Measurements from ENCODE around the gene C14orf180. TPM values are rescaled to one million over a fixed set of nuclear protein-coding genes. Genes with fewer than 3 reads are reported as not detected.

Gene C14orf180
- total RNA-seq, 1 experiment from 2014 or later, result not detected

DNA sequence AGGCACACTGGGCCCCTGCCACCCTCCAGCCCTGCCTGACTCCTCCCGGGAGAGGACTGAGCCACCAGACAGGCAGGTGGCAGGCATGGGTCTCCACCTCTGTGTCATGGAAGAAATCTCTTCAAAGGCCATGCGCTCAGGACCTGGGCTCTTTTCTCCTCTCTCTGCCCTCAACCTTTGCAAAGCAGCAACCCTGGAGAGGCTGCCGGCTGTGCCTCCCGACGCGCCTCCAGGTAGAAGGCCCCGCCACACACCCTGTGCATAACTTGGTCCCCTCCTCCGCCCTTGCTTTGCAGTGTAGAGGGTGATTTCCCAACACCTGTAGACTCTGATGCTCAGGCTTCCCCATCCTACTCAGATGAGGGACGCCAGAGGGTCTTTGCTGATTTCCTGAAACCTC, 53.2 kb downstream of the C14orf180 start:
- Histone ChIP-seq H3K79me2 (ENCODE audit: low read depth) (no peaks in the 10 kb centered on the region), H4K20me1 (ENCODE audit: insufficient read depth) (no peaks in the 10 kb centered on the region), H3K36me3 (ENCODE audit: low read depth) (no peaks in the 10 kb centered on the region), H3K9me3 (ENCODE audit: insufficient read depth, low read depth) (no peaks in the 10 kb centered on the region; the same call in 1 of the 2 replicates), H3K27ac (no peak overlapping the region), H3K9me2 (ENCODE audit: insufficient read depth) (no peaks in the 10 kb centered on the region), H3K4me3 (no peak overlapping the region), H3K27me3 (ENCODE audit: insufficient read depth, low read depth) (peaks cover 96% of the 10 kb centered on the region), H2AFZ (no peak overlapping the region), H3K4me1 (replicated peaks; ENCODE audit: insufficient read depth) (no peaks in the 10 kb centered on the region), H3F3A (ENCODE audit: insufficient read depth, low read depth) (no peaks in the 10 kb centered on the region), H3K4me2 (no peak overlapping the region)
- no peak for DNase-seq
- ChIA-PET POLR2A (ENCODE audit: unreplicated experiment) (no interaction called here), CTCF (no interaction called here)
- no peak for TF ChIP-seq CTCF (conservative IDR thresholded peaks at IDR 0.05)
- no peak for TF ChIP-seq EZH2 (IDR thresholded peaks at IDR 0.05; ENCODE audit: low read depth)
- no TSS peak for BruUV-seq (replicated peaks)
- intact Hi-C loops (cut with micrococcal nuclease; ENCODE audit: unreplicated experiment), result no loop called here

DNA sequence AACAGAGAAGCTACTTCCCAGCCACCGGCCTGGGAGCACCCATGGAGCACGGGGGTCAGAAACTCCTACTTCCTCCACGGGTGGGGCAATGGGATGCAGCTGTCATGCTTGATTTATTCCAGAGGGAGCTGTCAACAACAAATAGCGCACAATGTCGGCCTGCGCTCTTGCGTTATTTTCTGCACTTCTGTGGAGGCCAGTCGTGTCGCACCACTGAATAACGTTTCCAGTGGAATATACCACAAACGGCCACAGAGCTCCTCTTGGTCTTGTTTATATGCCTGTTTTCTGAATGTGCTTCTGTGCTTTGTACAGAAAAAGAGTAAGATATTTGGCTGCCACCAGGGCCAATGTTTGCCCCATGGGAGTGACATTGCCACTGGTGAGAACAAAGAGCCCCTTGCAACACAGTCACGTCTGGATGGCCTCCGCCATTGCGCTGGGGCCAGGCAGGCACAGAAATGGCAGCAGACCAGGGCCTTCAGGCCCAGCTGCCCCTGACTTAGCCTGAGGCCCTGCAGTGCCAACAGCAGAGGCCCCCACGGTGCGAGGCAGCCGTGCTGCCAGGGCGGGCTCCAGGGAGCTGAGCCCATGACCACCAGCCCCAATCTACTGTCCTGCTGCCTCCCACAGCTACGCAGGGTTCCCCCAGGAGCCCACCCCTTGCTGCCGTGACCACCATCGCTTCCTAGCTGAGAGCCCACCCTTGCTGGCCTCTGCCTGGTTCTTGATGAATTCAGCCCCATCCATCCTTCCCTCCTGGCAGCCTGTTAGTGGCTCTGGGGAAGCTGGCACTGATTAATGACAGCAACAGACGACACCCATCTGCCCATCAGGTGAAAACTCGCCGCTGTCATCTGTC, 53.9 kb downstream of the C14orf180 start:
- Histone ChIP-seq H3K4me2 (no peak overlapping the region), H3K36me3 (ENCODE audit: low read depth) (no peaks in the 10 kb centered on the region), H3K9me3 (ENCODE audit: insufficient read depth, low read depth) (no peaks in the 10 kb centered on the region; the same call in 1 of the 2 replicates), H3K4me1 (replicated peaks; ENCODE audit: insufficient read depth) (no peaks in the 10 kb centered on the region), H3K27ac (no peak overlapping the region), H3K4me3 (no peak overlapping the region), H4K20me1 (ENCODE audit: insufficient read depth) (no peaks in the 10 kb centered on the region), H3F3A (ENCODE audit: insufficient read depth, low read depth) (no peaks in the 10 kb centered on the region), H3K9me2 (ENCODE audit: insufficient read depth) (no peaks in the 10 kb centered on the region), H2AFZ (no peak overlapping the region), H3K27me3 (ENCODE audit: insufficient read depth, low read depth) (peaks cover 96% of the 10 kb centered on the region), H3K79me2 (ENCODE audit: low read depth) (no peaks in the 10 kb centered on the region)
- ChIA-PET POLR2A (ENCODE audit: unreplicated experiment) (no interaction called here), CTCF (interaction anchor here (0.6 kb wide), 1 partner anchor 212 kb away, joined by 3 read pairs; no protein-coding TSS in a partner anchor)
- TF ChIP-seq CTCF (conservative IDR thresholded peaks at IDR 0.05) (no peak), EZH2 (IDR thresholded peaks at IDR 0.05; ENCODE audit: low read depth) (no peak)
- no TSS peak for BruUV-seq (replicated peaks)
- intact Hi-C loops (cut with micrococcal nuclease; ENCODE audit: unreplicated experiment), result no loop called here
- no peak for DNase-seq

DNA sequence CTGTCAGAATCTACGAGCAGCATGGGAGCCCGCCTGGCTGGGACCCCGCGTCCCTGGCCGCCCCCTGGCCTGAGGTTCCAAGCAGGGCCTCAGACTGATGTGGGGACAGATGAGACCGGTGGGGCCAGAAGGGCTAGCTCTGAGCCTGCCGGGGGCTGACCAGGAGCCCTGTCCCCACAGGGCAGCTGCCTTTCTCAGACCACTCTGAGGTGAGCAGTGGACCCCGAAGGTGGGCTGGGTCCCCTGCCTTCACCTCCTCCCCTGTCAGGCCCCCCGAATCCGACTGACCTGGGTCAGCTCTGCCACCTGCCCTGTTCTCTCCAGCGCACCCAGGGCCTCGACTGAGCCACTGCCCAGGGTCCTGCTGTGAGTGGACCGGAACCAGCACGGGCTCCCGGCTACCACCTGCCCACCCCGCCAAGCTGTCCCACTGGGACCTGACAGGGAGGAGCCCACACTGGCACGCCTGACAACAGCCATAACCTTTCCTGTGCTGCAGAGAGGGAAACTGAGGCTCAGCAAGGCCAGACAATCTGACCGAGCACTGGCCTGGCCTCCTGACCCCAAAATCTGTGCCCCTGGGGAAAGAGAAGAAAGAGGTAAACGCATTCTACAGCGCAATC, 54.7 kb downstream of the C14orf180 start:
- H3K4me1 ChIP-seq (replicated peaks; ENCODE audit: insufficient read depth), result no peaks in the 10 kb centered on the region
- TF ChIP-seq EZH2 (IDR thresholded peaks at IDR 0.05; ENCODE audit: low read depth) (no peak), CTCF (conservative IDR thresholded peaks at IDR 0.05) (no peak)

More for the DNA sequence above, 54.7 kb downstream of the C14orf180 start:
- H3K79me2 ChIP-seq (ENCODE audit: low read depth), result no peaks in the 10 kb centered on the region
- H3K36me3 ChIP-seq (ENCODE audit: low read depth), result no peaks in the 10 kb centered on the region
- no peaks in the 10 kb centered on the region for H3K9me2 ChIP-seq (ENCODE audit: insufficient read depth)
- no TSS peak for BruUV-seq (replicated peaks)
- no peaks in the 10 kb centered on the region for H3F3A ChIP-seq (ENCODE audit: insufficient read depth, low read depth)
- H3K27ac ChIP-seq, result no peak overlapping the region
- no peak for DNase-seq
- H3K27me3 ChIP-seq (ENCODE audit: insufficient read depth, low read depth), result peaks cover 98% of the 10 kb centered on the region
- no peak overlapping the region for H2AFZ ChIP-seq
- CTCF ChIA-PET, result no interaction called here
- POLR2A ChIA-PET (ENCODE audit: unreplicated experiment), result no interaction called here
- H3K4me2 ChIP-seq, result no peak overlapping the region
- H4K20me1 ChIP-seq (ENCODE audit: insufficient read depth), result no peaks in the 10 kb centered on the region
- H3K9me3 ChIP-seq (ENCODE audit: insufficient read depth, low read depth), result no peaks in the 10 kb centered on the region; the same call in 1 of the 2 replicates
- no peak overlapping the region for H3K4me3 ChIP-seq
- intact Hi-C loops (cut with micrococcal nuclease; ENCODE audit: unreplicated experiment), result no loop called here
